Type B pancreatic cell (in vitro differentiated cells): Measurements from ENCODE around the gene CCNY. TPM values are rescaled to one million over a fixed set of nuclear protein-coding genes. Genes with fewer than 3 reads are reported as not detected.

Source experiments
- DNase-seq: peaks from one replicate; pipeline ENCODE4 v3.0.0; 2021; ENCODE audit warnings: mixed read lengths; ENCODE audit not compliant: unreplicated experiment; ENCODE audit errors: extremely low spot score
- H3K27ac Mint-ChIP-seq: 2 replicates; pipeline ENCODE4 v1.8.0; 2021; ENCODE audit warnings: mild to moderate bottlenecking, mixed read lengths
- H3K27me3 Mint-ChIP-seq: 2 replicates; pipeline ENCODE4 v1.8.0; 2021; ENCODE audit warnings: mixed read lengths
- H3K36me3 Mint-ChIP-seq: 2 replicates; pipeline ENCODE4 v1.8.0; 2021; ENCODE audit warnings: mixed read lengths
- H3K4me1 Mint-ChIP-seq: one replicate; pipeline ENCODE4 v1.8.0; 2021; ENCODE audit warnings: mixed read lengths; ENCODE audit not compliant: unreplicated experiment
- H3K4me3 Mint-ChIP-seq: 2 replicates; pipeline ENCODE4 v1.8.0; 2021; ENCODE audit warnings: mild to moderate bottlenecking, mixed read lengths
- H3K9me3 Mint-ChIP-seq: 2 replicates; pipeline ENCODE4 v1.8.0; 2021; ENCODE audit warnings: mixed read lengths
- total RNA-seq: library from RNA; stranded (reverse); gene quantifications from 2 replicates; pipeline ENCODE4 v1.2.1, GENCODE V29; 2021; ENCODE audit warnings: low replicate concordance
- TF ChIP-seq, protein P1 (sequence below): fragments of 200-600 bp; sonication (generic); conservative IDR thresholded peaks from 2 replicates; pipeline ENCODE4 v1.5.0; 2021; ENCODE audit warnings: antibody characterized with exemption, mild to moderate bottlenecking

The CCNY gene
- total RNA-seq, 1 donor from 2014 or later = 74.6 TPM

DNA sequence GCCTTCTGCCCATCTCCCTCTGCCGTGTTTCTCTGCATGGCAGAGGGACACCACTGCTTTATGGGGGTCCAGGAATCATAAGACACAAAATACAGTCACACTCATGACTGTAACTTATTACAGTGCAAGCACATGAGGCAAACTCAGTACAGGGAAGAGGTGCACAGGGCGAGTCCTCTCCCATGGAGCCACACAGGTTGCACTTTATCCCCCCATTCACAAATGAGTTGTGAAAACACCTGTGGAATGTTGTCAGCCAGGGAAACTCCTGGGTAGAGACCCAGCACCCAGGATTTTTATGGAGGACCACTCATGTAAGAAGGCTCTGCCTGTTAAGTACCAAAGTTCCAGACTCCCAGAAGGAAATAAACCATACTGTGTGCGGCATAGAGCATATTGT lies 161.6 kb downstream of the CCNY start:
- peaks cover 15% of the 10 kb centered on the region for H3K4me1 Mint-ChIP-seq
- H3K27ac Mint-ChIP-seq = no peak overlapping the region
- H3K4me3 Mint-ChIP-seq = no peak overlapping the region
- no peaks in the 10 kb centered on the region for H3K9me3 Mint-ChIP-seq
- DNase-seq = no peak
- TF ChIP-seq, protein P1, sequence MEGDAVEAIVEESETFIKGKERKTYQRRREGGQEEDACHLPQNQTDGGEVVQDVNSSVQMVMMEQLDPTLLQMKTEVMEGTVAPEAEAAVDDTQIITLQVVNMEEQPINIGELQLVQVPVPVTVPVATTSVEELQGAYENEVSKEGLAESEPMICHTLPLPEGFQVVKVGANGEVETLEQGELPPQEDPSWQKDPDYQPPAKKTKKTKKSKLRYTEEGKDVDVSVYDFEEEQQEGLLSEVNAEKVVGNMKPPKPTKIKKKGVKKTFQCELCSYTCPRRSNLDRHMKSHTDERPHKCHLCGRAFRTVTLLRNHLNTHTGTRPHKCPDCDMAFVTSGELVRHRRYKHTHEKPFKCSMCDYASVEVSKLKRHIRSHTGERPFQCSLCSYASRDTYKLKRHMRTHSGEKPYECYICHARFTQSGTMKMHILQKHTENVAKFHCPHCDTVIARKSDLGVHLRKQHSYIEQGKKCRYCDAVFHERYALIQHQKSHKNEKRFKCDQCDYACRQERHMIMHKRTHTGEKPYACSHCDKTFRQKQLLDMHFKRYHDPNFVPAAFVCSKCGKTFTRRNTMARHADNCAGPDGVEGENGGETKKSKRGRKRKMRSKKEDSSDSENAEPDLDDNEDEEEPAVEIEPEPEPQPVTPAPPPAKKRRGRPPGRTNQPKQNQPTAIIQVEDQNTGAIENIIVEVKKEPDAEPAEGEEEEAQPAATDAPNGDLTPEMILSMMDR = no peak
- no peaks in the 10 kb centered on the region for H3K27me3 Mint-ChIP-seq
- H3K36me3 Mint-ChIP-seq = peaks cover 4% of the 10 kb centered on the region

- H3K36me3 Mint-ChIP-seq = peaks cover 4% of the 10 kb centered on the region
- TF ChIP-seq, protein P1 = no peak
- no peak overlapping the region for H3K27ac Mint-ChIP-seq
- DNase-seq = no peak
- no peaks in the 10 kb centered on the region for H3K9me3 Mint-ChIP-seq
- no peak overlapping the region for H3K4me3 Mint-ChIP-seq
- H3K4me1 Mint-ChIP-seq = peaks cover 8% of the 10 kb centered on the region
- no peaks in the 10 kb centered on the region for H3K27me3 Mint-ChIP-seq
Measured at GRCh38 chr10:35498693-35499092, 162.4 kb downstream of the CCNY start.

DNA sequence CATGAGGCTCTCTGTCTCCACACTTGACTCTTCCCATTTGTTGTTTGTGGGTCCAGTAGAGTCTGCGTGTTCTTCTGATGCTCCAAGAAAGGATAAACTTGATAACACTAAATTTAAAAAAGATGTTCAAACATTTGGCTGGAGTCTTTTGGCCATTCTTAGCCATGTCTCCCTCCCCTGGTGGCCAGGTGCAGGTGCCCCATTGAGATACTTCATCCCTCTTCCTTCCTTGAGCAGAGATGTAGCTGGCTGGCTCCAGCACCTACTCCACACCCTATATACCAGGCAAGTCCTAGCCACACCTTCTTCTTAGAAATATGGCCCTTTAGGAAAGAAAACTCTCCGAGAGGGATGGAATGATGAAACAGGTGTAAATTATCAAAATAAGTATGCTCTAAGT lies 165.6 kb downstream of the CCNY start:
- peaks cover 7% of the 10 kb centered on the region for H3K36me3 Mint-ChIP-seq
- TF ChIP-seq, protein P1 = no peak
- H3K27ac Mint-ChIP-seq = no peak overlapping the region
- H3K4me3 Mint-ChIP-seq = no peak overlapping the region
- no peaks in the 10 kb centered on the region for H3K27me3 Mint-ChIP-seq
- H3K4me1 Mint-ChIP-seq = no peaks in the 10 kb centered on the region
- no peak for DNase-seq
- no peaks in the 10 kb centered on the region for H3K9me3 Mint-ChIP-seq

DNA sequence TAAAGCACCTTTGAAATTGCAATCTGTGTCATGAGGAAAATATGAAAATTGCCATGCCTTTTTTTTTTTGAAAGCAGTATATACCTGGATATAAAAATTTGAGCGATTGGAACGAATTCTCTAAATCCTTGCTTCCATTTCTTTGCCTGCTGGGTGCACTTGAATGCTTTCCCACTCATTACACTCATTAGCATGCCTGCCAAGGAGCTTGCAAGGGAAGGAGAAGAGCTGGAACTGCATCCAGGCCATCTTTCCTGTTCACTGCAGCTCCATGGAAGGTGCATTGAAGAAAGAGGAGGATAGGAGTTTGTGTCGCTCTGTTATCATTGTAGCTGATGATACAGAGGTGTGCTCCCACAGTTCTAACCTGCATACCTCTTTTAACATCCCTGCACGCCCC lies 166.4 kb downstream of the CCNY start:
- no peaks in the 10 kb centered on the region for H3K27me3 Mint-ChIP-seq
- no peak overlapping the region for H3K27ac Mint-ChIP-seq
- no peak for DNase-seq
- TF ChIP-seq, protein P1 = no peak
- H3K4me1 Mint-ChIP-seq = no peaks in the 10 kb centered on the region
- peaks cover 7% of the 10 kb centered on the region for H3K36me3 Mint-ChIP-seq
- H3K4me3 Mint-ChIP-seq = no peak overlapping the region
- no peaks in the 10 kb centered on the region for H3K9me3 Mint-ChIP-seq

DNA sequence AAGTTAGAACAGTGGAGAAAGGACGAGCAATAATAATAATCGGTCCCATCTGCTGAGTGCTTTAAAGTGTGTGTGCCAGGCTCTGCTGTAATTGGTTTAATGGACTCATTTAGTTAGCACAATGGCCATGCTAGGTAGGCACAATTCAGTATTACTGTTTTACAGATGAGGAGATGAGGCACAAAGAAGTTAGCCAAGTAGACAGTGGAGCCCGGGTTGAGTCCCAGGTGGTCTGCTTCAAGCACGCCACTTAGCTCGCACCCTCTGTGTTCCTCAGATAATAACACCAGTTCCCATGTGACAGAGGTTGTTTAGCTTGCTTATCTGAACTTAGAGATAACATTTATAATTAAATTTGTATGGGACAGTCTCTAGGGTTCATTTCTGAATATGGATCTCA lies 167.3 kb downstream of the CCNY start:
- Mint-ChIP-seq H3K9me3 (no peaks in the 10 kb centered on the region), H3K27ac (no peak overlapping the region), H3K4me3 (no peak overlapping the region), H3K4me1 (no peaks in the 10 kb centered on the region), H3K36me3 (peaks cover 7% of the 10 kb centered on the region), H3K27me3 (no peaks in the 10 kb centered on the region)
- TF ChIP-seq, protein P1 = no peak
- DNase-seq = no peak

GRCh38 chr10:35504132-35504531 lies 167.8 kb downstream of the CCNY start:
- no peak for DNase-seq
- H3K36me3 Mint-ChIP-seq = peaks cover 4% of the 10 kb centered on the region
- H3K4me1 Mint-ChIP-seq = no peaks in the 10 kb centered on the region
- no peaks in the 10 kb centered on the region for H3K27me3 Mint-ChIP-seq
- H3K4me3 Mint-ChIP-seq = no peak overlapping the region
- TF ChIP-seq, protein P1 = no peak
- H3K9me3 Mint-ChIP-seq = no peaks in the 10 kb centered on the region
- no peak overlapping the region for H3K27ac Mint-ChIP-seq
